ENCODE measurements around the gene GNB3.

- TF ChIP-seq CTCF (IDR thresholded peaks at IDR 0.05; ENCODE audit: low read depth, low read length, missing input control) (no peak), SP1 (IDR thresholded peaks at IDR 0.05) (no peak), RAD21 (IDR thresholded peaks at IDR 0.05) (no peak), JUND (IDR thresholded peaks at IDR 0.05) (no peak), ATF3 (IDR thresholded peaks at IDR 0.05) (no peak), TAF1 (conservative IDR thresholded peaks at IDR 0.05) (no peak)
- TF ChIP-seq, protein P1, sequence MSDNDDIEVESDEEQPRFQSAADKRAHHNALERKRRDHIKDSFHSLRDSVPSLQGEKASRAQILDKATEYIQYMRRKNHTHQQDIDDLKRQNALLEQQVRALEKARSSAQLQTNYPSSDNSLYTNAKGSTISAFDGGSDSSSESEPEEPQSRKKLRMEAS (IDR thresholded peaks at IDR 0.05): no peak
- TF ChIP-seq, protein P2, sequence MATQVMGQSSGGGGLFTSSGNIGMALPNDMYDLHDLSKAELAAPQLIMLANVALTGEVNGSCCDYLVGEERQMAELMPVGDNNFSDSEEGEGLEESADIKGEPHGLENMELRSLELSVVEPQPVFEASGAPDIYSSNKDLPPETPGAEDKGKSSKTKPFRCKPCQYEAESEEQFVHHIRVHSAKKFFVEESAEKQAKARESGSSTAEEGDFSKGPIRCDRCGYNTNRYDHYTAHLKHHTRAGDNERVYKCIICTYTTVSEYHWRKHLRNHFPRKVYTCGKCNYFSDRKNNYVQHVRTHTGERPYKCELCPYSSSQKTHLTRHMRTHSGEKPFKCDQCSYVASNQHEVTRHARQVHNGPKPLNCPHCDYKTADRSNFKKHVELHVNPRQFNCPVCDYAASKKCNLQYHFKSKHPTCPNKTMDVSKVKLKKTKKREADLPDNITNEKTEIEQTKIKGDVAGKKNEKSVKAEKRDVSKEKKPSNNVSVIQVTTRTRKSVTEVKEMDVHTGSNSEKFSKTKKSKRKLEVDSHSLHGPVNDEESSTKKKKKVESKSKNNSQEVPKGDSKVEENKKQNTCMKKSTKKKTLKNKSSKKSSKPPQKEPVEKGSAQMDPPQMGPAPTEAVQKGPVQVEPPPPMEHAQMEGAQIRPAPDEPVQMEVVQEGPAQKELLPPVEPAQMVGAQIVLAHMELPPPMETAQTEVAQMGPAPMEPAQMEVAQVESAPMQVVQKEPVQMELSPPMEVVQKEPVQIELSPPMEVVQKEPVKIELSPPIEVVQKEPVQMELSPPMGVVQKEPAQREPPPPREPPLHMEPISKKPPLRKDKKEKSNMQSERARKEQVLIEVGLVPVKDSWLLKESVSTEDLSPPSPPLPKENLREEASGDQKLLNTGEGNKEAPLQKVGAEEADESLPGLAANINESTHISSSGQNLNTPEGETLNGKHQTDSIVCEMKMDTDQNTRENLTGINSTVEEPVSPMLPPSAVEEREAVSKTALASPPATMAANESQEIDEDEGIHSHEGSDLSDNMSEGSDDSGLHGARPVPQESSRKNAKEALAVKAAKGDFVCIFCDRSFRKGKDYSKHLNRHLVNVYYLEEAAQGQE (IDR thresholded peaks at IDR 0.05): no peak
Observed at GRCh38 chr12:6824085-6824775, 16.5 kb upstream of the GNB3 start.
